Measurements from ENCODE around the gene SSBP3. TPM values are rescaled to one million over a fixed set of nuclear protein-coding genes. Genes with fewer than 3 reads are reported as not detected.

SSBP3 gene
- total RNA-seq, 3 donors from 2014 or later: 21.3 to 28.0 (median 25.6) TPM

GRCh38 chr1:54252371-54252936, 153.7 kb downstream of the SSBP3 start:
- intact Hi-C loops (cut with DNase I; ENCODE audit: low total_unique reads): no loop called here
- H3K27ac ChIP-seq: peak overlapping the region in 1 of 2 donors; percentile 68
- no peak for DNase-seq (ENCODE audit: low spot score in 2 of 2)
- H3K27me3 ChIP-seq: no peaks in the 10 kb centered on the region
- TF ChIP-seq CTCF (IDR thresholded peaks at IDR 0.05) (no peak), POLR2A (IDR thresholded peaks at IDR 0.05) (no peak), POLR2AphosphoS5 (IDR thresholded peaks at IDR 0.05) (no peak)
- H3K9me3 ChIP-seq: no peaks in the 10 kb centered on the region
- H3K36me3 ChIP-seq: no peaks in the 10 kb centered on the region
- H3K4me1 ChIP-seq: peaks cover 0 to 13% of the 10 kb centered on the region in 2 donors
- H3K4me3 ChIP-seq: no peak overlapping the region

GRCh38 chr1:54250670-54251069, 155.5 kb downstream of the SSBP3 start:
- no peaks in the 10 kb centered on the region for H3K27me3 ChIP-seq
- H3K4me1 ChIP-seq: peaks cover 0 to 13% of the 10 kb centered on the region in 2 donors
- no peak for DNase-seq (ENCODE audit: low spot score in 2 of 2)
- H3K4me3 ChIP-seq: no peak overlapping the region
- no peaks in the 10 kb centered on the region for H3K36me3 ChIP-seq
- H3K27ac ChIP-seq: peak overlapping the region in 1 of 2 donors; percentile 68
- TF ChIP-seq POLR2A (IDR thresholded peaks at IDR 0.05): no peak
- no peaks in the 10 kb centered on the region for H3K9me3 ChIP-seq
- intact Hi-C loops (cut with DNase I; ENCODE audit: low total_unique reads): no loop called here

DNA sequence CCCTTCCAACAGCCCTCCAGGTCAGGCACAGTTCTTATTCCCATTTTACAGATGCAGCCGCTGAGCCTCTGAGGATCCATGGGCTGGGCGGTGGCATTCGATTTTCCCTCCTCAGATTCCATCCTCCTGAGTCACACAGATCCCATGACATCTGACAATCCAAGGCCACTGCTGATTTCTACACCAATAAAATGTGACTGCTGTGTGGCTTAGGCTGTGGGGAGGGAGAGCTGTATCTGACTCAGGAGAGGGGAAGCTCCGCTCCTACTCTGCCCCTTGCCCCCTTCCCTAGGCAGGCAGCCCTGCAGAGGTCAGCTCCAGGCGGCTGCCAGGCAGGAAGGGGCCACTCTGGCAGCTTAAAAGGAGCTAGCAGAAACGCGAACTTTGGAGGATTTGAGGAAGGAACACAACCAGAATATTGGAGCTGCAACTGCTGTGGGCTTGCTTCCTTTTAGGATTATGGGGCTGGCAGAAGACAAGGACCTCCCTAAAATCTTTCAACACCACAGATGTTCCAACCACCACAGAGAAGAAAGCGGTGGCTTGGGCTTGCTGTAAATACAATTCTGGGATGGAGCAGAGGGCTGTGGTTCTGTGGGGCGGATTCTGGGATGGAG, 156.3 kb downstream of the SSBP3 start:
- no peaks in the 10 kb centered on the region for H3K36me3 ChIP-seq

GRCh38 chr1:54248966-54249365, 157.2 kb downstream of the SSBP3 start:
- TF ChIP-seq POLR2A (IDR thresholded peaks at IDR 0.05) (no peak), CTCF (IDR thresholded peaks at IDR 0.05) (no peak), POLR2AphosphoS5 (IDR thresholded peaks at IDR 0.05) (no peak)
- Histone ChIP-seq H3K4me3 (no peak overlapping the region), H3K27ac (no peak overlapping the region), H3K36me3 (no peaks in the 10 kb centered on the region), H3K9me3 (no peaks in the 10 kb centered on the region), H3K4me1 (peaks cover 0 to 8% of the 10 kb centered on the region in 2 donors), H3K27me3 (no peaks in the 10 kb centered on the region)
- no peak for DNase-seq (ENCODE audit: low spot score in 2 of 2)
- intact Hi-C loops (cut with DNase I; ENCODE audit: low total_unique reads): no loop called here

More for the DNA sequence above, 156.3 kb downstream of the SSBP3 start:
- Histone ChIP-seq H3K27ac (peak overlapping the region in 1 of 2 donors; percentile 68), H3K4me3 (no peak overlapping the region), H3K27me3 (no peaks in the 10 kb centered on the region), H3K4me1 (peaks cover 0 to 13% of the 10 kb centered on the region in 2 donors), H3K9me3 (no peaks in the 10 kb centered on the region)
- intact Hi-C loops (cut with DNase I; ENCODE audit: low total_unique reads): no loop called here
- DNase-seq (ENCODE audit: low spot score in 2 of 2): no peak
- no peak for TF ChIP-seq CTCF (IDR thresholded peaks at IDR 0.05)
- TF ChIP-seq POLR2AphosphoS5 (IDR thresholded peaks at IDR 0.05): peak in 1 of 3 donors; percentile 21

DNA sequence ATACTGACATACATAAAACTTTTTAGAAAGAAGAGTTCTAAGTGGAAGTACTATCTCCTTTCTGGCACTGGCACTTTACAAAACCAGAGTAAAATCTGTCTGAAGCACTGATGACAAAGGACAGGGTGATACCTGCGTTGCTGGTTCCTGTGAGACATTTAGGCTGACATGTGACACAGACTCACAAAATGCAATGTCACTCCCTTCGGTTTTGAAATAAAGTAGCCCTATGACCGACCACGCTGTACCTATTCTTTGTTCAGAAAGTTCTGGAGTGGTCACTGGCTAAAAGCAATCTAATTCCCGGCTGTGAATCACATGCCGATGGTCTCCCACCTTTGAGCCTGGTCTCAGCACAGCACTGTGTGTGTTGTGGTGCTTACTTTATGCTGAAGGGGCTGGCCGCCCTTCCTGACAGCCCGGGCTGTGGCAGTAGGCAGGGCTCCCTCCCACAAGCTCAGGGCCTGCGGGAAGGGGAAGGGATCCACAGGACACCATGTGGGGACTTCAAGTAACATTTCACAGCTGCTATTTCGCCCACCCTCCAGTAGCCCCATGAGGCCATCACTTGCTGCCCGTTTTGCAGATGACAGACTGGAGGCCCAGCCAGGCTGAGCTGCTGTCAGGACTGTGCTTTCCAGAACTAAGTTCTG, 158.2 kb downstream of the SSBP3 start:
- Histone ChIP-seq H3K9me3 (no peaks in the 10 kb centered on the region), H3K27me3 (no peaks in the 10 kb centered on the region)
- TF ChIP-seq POLR2AphosphoS5 (IDR thresholded peaks at IDR 0.05) (no peak), CTCF (IDR thresholded peaks at IDR 0.05) (no peak), POLR2A (IDR thresholded peaks at IDR 0.05) (no peak)

More for the DNA sequence above, 158.2 kb downstream of the SSBP3 start:
- H3K36me3 ChIP-seq: no peaks in the 10 kb centered on the region
- DNase-seq (ENCODE audit: low spot score in 2 of 2): no peak
- H3K4me1 ChIP-seq: no peaks in the 10 kb centered on the region
- intact Hi-C loops (cut with DNase I; ENCODE audit: low total_unique reads): no loop called here
- H3K27ac ChIP-seq: peak overlapping the region; percentile 14 to 22
- no peak overlapping the region for H3K4me3 ChIP-seq

Data from breast epithelium (tissue), 4 donors.